Activated T-helper 1 cell treated with anti-CD3 and anti-CD28 coated beads, Interleukin-12 subunit alpha, Interleukin-12 subunit beta, Interleukin-2, Interleukin-4 antibody, amounts not matched to agents 30 ng/mL and 10 ng/mL and 1 ng/mL, durations not matched to agents 14 hours and 24 hours and 36 hours (primary cell): ENCODE measurements around the gene KRT40. TPM values are rescaled to one million over a fixed set of nuclear protein-coding genes. Genes with fewer than 3 reads are reported as not detected.

Source experiments
- DNase-seq: peaks from one replicate; pipeline ENCODE4 v3.0.0; 2021; ENCODE audit warnings: low spot score
- H3K27ac Mint-ChIP-seq: one replicate; pipeline ENCODE4 v1.8.0; 2021; ENCODE audit warnings: mild to moderate bottlenecking, mixed read lengths
- H3K27me3 Mint-ChIP-seq: one replicate; pipeline ENCODE4 v1.8.0; 2022; ENCODE audit warnings: mild to moderate bottlenecking, moderate library complexity, mixed read lengths; ENCODE audit not compliant: insufficient read depth
- H3K36me3 Mint-ChIP-seq: one replicate; pipeline ENCODE4 v1.8.0; 2021; ENCODE audit warnings: low read depth, mixed read lengths
- H3K4me1 Mint-ChIP-seq: one replicate; pipeline ENCODE4 v1.8.0; 2021; ENCODE audit warnings: low read depth, mixed read lengths
- H3K4me3 Mint-ChIP-seq: one replicate; pipeline ENCODE4 v1.8.0; 2021; ENCODE audit warnings: mild to moderate bottlenecking, moderate library complexity, mixed read lengths
- H3K9me3 Mint-ChIP-seq: one replicate; pipeline ENCODE4 v1.8.0; 2021; ENCODE audit warnings: mixed read lengths
- intact Hi-C: fragments of 100-400 bp; cut with micrococcal nuclease; formaldehyde crosslinking; loops from one replicate; pipeline ENCODE4 v1.15.1; 2024
- total RNA-seq: library from RNA; stranded (reverse); gene quantifications from 2 replicates; pipeline ENCODE4 v1.2.3, GENCODE V29; 2022

The KRT40 gene
- total RNA-seq, 1 donor from 2014 or later = not detected

- no peak for DNase-seq
- Mint-ChIP-seq H3K9me3 (no peaks in the 10 kb centered on the region), H3K36me3 (no peaks in the 10 kb centered on the region), H3K27me3 (peaks cover 11% of the 10 kb centered on the region), H3K4me3 (no peak overlapping the region), H3K4me1 (no peaks in the 10 kb centered on the region), H3K27ac (no peak overlapping the region)
- intact Hi-C loops = no loop called here
Observed at GRCh38 chr17:40938981-40939380, 45.1 kb downstream of the KRT40 start.

- Mint-ChIP-seq H3K27me3 (peaks cover 12% of the 10 kb centered on the region), H3K4me1 (no peaks in the 10 kb centered on the region), H3K4me3 (no peak within 1 kb of the TSS), H3K36me3 (no peaks in the 10 kb centered on the region), H3K9me3 (no peaks in the 10 kb centered on the region), H3K27ac (no peak within 1 kb of the TSS)
- DNase-seq = no peak
- intact Hi-C loops = no loop called here
Observed at GRCh38 chr17:40937384-40937819, 46.7 kb downstream of the KRT40 start, which contains the start of gene KRT23. KRT23 (minus strand) TSS chr17:40937646; CDS start chr17:40936603, 1,043 bp downstream.

GRCh38 chr17:40936976-40937375 lies 47.1 kb downstream of the KRT40 start:
- Mint-ChIP-seq H3K36me3 (no peaks in the 10 kb centered on the region), H3K27me3 (peaks cover 12% of the 10 kb centered on the region), H3K27ac (no peak overlapping the region), H3K9me3 (no peaks in the 10 kb centered on the region), H3K4me1 (no peaks in the 10 kb centered on the region), H3K4me3 (no peak overlapping the region)
- DNase-seq = no peak
- intact Hi-C loops = no loop called here

- H3K9me3 Mint-ChIP-seq = no peaks in the 10 kb centered on the region
- no peak overlapping the region for H3K4me3 Mint-ChIP-seq
- no peak overlapping the region for H3K27ac Mint-ChIP-seq
- no peak for DNase-seq
- H3K36me3 Mint-ChIP-seq = no peaks in the 10 kb centered on the region
- H3K27me3 Mint-ChIP-seq = peaks cover 13% of the 10 kb centered on the region
- no peaks in the 10 kb centered on the region for H3K4me1 Mint-ChIP-seq
- intact Hi-C loops = no loop called here
Observed at GRCh38 chr17:40936437-40936971, 47.6 kb downstream of the KRT40 start.

GRCh38 chr17:40935624-40936023 lies 48.5 kb downstream of the KRT40 start:
- no peak overlapping the region for H3K27ac Mint-ChIP-seq
- H3K9me3 Mint-ChIP-seq = no peaks in the 10 kb centered on the region
- intact Hi-C loops = no loop called here
- no peaks in the 10 kb centered on the region for H3K36me3 Mint-ChIP-seq
- H3K27me3 Mint-ChIP-seq = peaks cover 15% of the 10 kb centered on the region
- no peak for DNase-seq
- no peaks in the 10 kb centered on the region for H3K4me1 Mint-ChIP-seq
- H3K4me3 Mint-ChIP-seq = no peak overlapping the region

GRCh38 chr17:40932608-40933007 lies 51.5 kb downstream of the KRT40 start:
- no peak overlapping the region for H3K27ac Mint-ChIP-seq

GRCh38 chr17:40931311-40931710 lies 52.8 kb downstream of the KRT40 start:
- no peaks in the 10 kb centered on the region for H3K9me3 Mint-ChIP-seq
- no peak for DNase-seq
- intact Hi-C loops = no loop called here
- H3K36me3 Mint-ChIP-seq = no peaks in the 10 kb centered on the region
- H3K4me3 Mint-ChIP-seq = no peak overlapping the region
- no peaks in the 10 kb centered on the region for H3K4me1 Mint-ChIP-seq
- no peak overlapping the region for H3K27ac Mint-ChIP-seq
- peaks cover 25% of the 10 kb centered on the region for H3K27me3 Mint-ChIP-seq

More at GRCh38 chr17:40932608-40933007, 51.5 kb downstream of the KRT40 start:
- Mint-ChIP-seq H3K4me3 (no peak overlapping the region), H3K27me3 (peaks cover 18% of the 10 kb centered on the region), H3K9me3 (no peaks in the 10 kb centered on the region), H3K36me3 (no peaks in the 10 kb centered on the region), H3K4me1 (no peaks in the 10 kb centered on the region)
- no peak for DNase-seq
- intact Hi-C loops = no loop called here

Other genes with a start within 250 kb of the KRT40 start
- not detected in 2 replicates for gene KRT25, start 229.0 kb downstream of the KRT40 start, total RNA-seq
- not detected in 2 replicates for gene KRT26, start 212.1 kb downstream of the KRT40 start, total RNA-seq
- gene KRT27, start 201.8 kb downstream of the KRT40 start, total RNA-seq = not detected in 2 replicates
- gene KRT28, start 184.4 kb downstream of the KRT40 start, total RNA-seq = not detected in 2 replicates
- gene KRT10, start 161.7 kb downstream of the KRT40 start, total RNA-seq = 27.2 and 28.0 TPM in 2 replicates
- not detected in 2 replicates for gene KRT12, start 117.1 kb downstream of the KRT40 start, total RNA-seq
- not detected in 2 replicates for gene KRT20, start 99.1 kb downstream of the KRT40 start, total RNA-seq
- not detected in 2 replicates for gene KRT23, start 46.7 kb downstream of the KRT40 start, total RNA-seq
- gene KRT39, start 17.4 kb downstream of the KRT40 start, total RNA-seq = not detected in 2 replicates
- not detected in 2 replicates for gene KRTAP3-3, start 9.8 kb upstream of the KRT40 start, total RNA-seq
- not detected in 2 replicates for gene KRTAP3-2, start 15.6 kb upstream of the KRT40 start, total RNA-seq
- not detected in 2 replicates for gene KRTAP3-1, start 24.8 kb upstream of the KRT40 start, total RNA-seq
- gene KRTAP1-5, start 42.9 kb upstream of the KRT40 start, total RNA-seq = not detected in 2 replicates
- gene KRTAP1-4, start 45.9 kb upstream of the KRT40 start, total RNA-seq = not detected in 2 replicates
- gene KRTAP1-3, start 50.5 kb upstream of the KRT40 start, total RNA-seq = not detected in 2 replicates
- gene KRTAP1-1, start 57.1 kb upstream of the KRT40 start, total RNA-seq = not detected in 2 replicates
- not detected in 2 replicates for gene KRTAP2-1, start 63.0 kb upstream of the KRT40 start, total RNA-seq
- not detected in 2 replicates for gene KRTAP2-2, start 70.9 kb upstream of the KRT40 start, total RNA-seq
- gene KRTAP2-3, start 75.8 kb upstream of the KRT40 start, total RNA-seq = not detected in 2 replicates
- gene KRTAP2-4, start 81.6 kb upstream of the KRT40 start, total RNA-seq = not detected in 2 replicates
- not detected in 2 replicates for gene KRTAP4-7, start 99.8 kb upstream of the KRT40 start, total RNA-seq
- not detected in 2 replicates for gene KRTAP4-8, start 113.8 kb upstream of the KRT40 start, total RNA-seq
- gene KRTAP4-16, start 117.9 kb upstream of the KRT40 start, total RNA-seq = not detected in 2 replicates
- not detected in 2 replicates for gene KRTAP4-9, start 121.1 kb upstream of the KRT40 start, total RNA-seq
- not detected in 2 replicates for gene KRTAP4-11, start 134.0 kb upstream of the KRT40 start, total RNA-seq
- not detected in 2 replicates for gene KRTAP4-12, start 139.9 kb upstream of the KRT40 start, total RNA-seq
- not detected in 2 replicates for gene KRTAP4-6, start 156.2 kb upstream of the KRT40 start, total RNA-seq
- gene KRTAP4-5, start 165.5 kb upstream of the KRT40 start, total RNA-seq = not detected in 2 replicates
- not detected in 2 replicates for gene KRTAP4-4, start 176.4 kb upstream of the KRT40 start, total RNA-seq
- not detected in 2 replicates for gene KRTAP4-3, start 183.9 kb upstream of the KRT40 start, total RNA-seq
- gene KRTAP4-2, start 193.9 kb upstream of the KRT40 start, total RNA-seq = not detected in 2 replicates
- not detected in 2 replicates for gene KRTAP4-1, start 200.6 kb upstream of the KRT40 start, total RNA-seq
- not detected in 2 replicates for gene KRTAP9-1, start 205.6 kb upstream of the KRT40 start, total RNA-seq
- gene KRTAP9-2, start 242.3 kb upstream of the KRT40 start, total RNA-seq = not detected in 2 replicates
- gene KRTAP9-3, start 248.1 kb upstream of the KRT40 start, total RNA-seq = not detected in 2 replicates